ENCODE results near the gene POLH.

POLH gene

DNA sequence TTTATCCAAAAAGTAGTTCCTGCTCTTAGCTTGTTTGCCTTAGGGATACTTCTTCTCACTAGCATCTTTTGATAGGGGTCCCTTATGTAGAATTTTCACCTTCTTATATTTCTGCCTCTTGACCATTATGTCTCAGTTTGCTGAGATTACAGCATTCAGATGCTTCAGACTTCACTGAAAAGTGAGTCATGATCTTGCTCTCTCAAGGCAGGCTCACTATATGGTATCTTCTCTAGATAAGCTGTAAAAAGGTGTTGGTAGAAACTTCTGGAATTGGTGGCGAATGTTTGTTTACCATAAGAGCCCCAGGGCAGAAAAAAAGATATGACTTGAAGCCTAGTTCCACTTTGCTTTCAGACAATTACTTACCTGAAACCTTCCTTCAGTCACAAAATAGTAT lies 33.4 kb downstream of the POLH start:
- no peak for ATAC-seq (replicated peaks; ENCODE audit: extremely low read depth, poor library complexity, severe bottlenecking)
- Mint-ChIP-seq H3K36me3 (ENCODE audit: insufficient read depth) (peaks cover 38% of the 10 kb centered on the region), H3K27me3 (no peaks in the 10 kb centered on the region), H3K4me1 (peaks cover 5% of the 10 kb centered on the region), H3K4me3 (no peak overlapping the region), H3K27ac (ENCODE audit: low read depth) (no peak overlapping the region), H3K9me3 (no peaks in the 10 kb centered on the region)
- DNase-seq (ENCODE audit: low spot score in 2 of 2): no peak

DNA sequence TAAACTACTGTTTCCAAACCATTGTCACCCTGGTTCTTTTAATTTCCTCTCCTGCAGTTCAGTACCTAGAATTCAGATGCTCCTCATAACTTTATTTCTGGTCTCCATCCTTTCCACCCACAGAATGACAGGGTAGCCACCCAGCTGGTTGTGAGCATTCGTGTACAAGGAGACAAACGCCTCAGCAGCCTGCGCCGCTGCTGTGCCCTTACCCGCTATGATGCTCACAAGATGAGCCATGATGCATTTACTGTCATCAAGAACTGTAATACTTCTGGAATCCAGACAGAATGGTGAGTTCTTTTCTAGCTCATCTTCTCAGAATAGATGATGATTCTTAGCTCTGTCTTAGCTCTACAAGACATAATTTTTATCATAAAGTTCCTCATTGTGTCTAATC lies 34.4 kb downstream of the POLH start:
- Mint-ChIP-seq H3K36me3 (ENCODE audit: insufficient read depth) (peaks cover 28% of the 10 kb centered on the region), H3K4me3 (no peak overlapping the region), H3K27me3 (no peaks in the 10 kb centered on the region), H3K27ac (ENCODE audit: low read depth) (peak overlapping the region; percentile 65), H3K4me1 (peaks cover 5% of the 10 kb centered on the region), H3K9me3 (no peaks in the 10 kb centered on the region)
- ATAC-seq (replicated peaks; ENCODE audit: extremely low read depth, poor library complexity, severe bottlenecking) (no peak), DNase-seq (ENCODE audit: low spot score in 2 of 2) (no peak)

DNA sequence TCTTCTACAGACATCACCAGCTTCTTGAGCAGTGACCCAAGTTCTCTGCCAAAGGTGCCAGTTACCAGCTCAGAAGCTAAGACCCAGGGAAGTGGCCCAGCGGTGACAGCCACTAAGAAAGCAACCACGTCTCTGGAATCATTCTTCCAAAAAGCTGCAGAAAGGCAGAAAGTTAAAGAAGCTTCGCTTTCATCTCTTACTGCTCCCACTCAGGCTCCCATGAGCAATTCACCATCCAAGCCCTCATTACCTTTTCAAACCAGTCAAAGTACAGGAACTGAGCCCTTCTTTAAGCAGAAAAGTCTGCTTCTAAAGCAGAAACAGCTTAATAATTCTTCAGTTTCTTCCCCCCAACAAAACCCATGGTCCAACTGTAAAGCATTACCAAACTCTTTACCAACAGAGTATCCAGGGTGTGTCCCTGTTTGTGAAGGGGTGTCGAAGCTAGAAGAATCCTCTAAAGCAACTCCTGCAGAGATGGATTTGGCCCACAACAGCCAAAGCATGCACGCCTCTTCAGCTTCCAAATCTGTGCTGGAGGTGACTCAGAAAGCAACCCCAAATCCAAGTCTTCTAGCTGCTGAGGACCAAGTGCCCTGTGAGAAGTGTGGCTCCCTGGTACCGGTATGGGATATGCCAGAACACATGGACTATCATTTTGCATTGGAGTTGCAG lies 37.9 kb downstream of the POLH start:
- ATAC-seq (replicated peaks; ENCODE audit: extremely low read depth, poor library complexity, severe bottlenecking) (no peak), DNase-seq (ENCODE audit: low spot score in 2 of 2) (no peak)
- Mint-ChIP-seq H3K27me3 (no peaks in the 10 kb centered on the region), H3K9me3 (no peaks in the 10 kb centered on the region), H3K4me3 (no peak overlapping the region), H3K36me3 (ENCODE audit: insufficient read depth) (peaks cover 17% of the 10 kb centered on the region), H3K27ac (ENCODE audit: low read depth) (peak overlapping the region; percentile 56), H3K4me1 (no peaks in the 10 kb centered on the region)

DNA sequence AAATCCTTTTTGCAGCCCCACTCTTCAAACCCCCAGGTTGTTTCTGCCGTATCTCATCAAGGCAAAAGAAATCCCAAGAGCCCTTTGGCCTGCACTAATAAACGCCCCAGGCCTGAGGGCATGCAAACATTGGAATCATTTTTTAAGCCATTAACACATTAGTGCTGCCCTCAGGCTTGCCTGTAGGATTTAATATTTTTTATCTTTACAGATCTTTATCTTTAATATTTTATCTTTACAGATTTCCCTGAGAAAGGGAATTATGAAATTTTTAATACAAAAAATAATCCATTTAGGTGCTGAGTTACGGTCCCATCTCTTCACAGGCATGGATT lies 38.4 kb downstream of the POLH start:
- Mint-ChIP-seq H3K4me1 (no peaks in the 10 kb centered on the region), H3K4me3 (no peak overlapping the region), H3K36me3 (ENCODE audit: insufficient read depth) (peaks cover 16% of the 10 kb centered on the region), H3K27ac (ENCODE audit: low read depth) (no peak overlapping the region), H3K27me3 (no peaks in the 10 kb centered on the region), H3K9me3 (no peaks in the 10 kb centered on the region)
- DNase-seq (ENCODE audit: low spot score in 2 of 2) (no peak), ATAC-seq (replicated peaks; ENCODE audit: extremely low read depth, poor library complexity, severe bottlenecking) (no peak)

DNA sequence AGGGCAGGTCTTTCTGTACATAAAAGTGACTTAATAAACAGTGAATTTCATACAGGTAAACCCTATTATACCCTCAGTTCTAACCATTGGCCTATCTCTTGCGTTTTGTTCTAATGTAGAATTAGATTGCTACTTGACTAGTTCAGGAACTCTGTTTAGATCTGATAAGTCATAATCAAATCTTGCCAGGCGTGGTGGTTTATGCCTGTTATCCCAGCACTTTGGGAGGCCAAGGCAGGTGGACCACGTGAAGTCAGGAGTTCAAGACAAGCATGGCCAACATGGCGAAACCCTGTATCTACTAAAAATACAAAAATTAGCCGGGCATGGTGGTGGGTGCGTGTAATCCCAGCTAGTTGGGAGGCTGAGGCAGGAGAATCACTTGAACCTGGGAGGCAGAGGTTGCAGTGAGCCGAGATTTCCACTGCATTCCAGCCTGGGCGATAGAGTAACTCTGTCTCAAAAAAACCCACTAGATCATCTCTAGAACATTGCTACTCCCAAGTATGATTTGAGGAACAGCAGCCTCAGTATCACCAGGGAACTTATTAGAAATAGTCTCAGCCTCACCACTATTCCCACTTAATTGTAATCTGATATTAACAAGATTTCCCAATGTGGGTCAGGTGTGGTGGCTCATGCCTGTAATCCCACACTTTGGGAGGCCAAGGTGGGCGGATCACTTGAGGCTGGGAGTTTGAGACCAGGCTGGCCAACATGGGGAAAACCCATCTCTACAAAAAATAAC lies 40.9 kb downstream of the POLH start:
- DNase-seq (ENCODE audit: low spot score in 2 of 2): no peak
- H3K36me3 Mint-ChIP-seq (ENCODE audit: insufficient read depth): peaks cover 15% of the 10 kb centered on the region
- H3K27me3 Mint-ChIP-seq: no peaks in the 10 kb centered on the region
- peak overlapping the region; percentile 19 for H3K27ac Mint-ChIP-seq (ENCODE audit: low read depth)
- no peaks in the 10 kb centered on the region for H3K9me3 Mint-ChIP-seq
- H3K4me1 Mint-ChIP-seq: no peaks in the 10 kb centered on the region
- H3K4me3 Mint-ChIP-seq: no peak overlapping the region
- no peak for ATAC-seq (replicated peaks; ENCODE audit: extremely low read depth, poor library complexity, severe bottlenecking)

DNA sequence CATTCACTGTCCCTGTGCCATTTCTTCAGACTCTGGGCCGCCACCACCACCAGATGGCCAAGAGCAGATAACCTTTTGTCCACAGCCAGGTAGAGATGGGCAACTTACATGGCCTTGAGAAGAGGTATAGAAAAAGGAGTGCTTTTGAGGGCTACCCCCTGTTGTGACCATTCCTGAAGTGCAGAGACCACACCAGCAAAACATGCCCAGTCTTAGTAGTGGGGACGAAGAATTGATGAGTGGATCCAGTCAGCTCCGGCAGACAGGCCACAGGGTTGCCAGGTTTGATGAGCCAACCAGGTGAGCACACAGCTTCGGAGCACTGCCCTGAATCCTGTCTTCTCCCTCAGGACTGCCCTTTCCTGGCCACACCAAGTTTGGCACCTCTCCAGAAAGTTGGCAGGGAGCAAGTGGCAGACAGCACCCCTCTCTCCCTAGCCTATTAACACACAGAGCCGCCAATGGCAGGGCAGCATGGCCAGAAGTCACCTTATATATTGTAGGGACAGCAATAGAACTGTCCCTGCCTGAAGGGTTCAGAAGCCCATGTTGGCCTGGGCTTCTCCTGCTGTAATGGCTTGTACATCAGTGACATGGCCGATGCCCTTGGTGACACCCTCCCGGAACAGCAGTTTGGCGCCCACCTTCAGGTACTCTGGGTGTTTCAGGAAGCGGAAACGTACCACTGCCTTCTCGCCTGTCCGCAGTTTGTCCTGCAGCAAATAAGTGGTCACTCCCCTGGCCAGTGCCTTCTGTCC lies 45.3 kb downstream of the POLH start:
- no peak for DNase-seq (ENCODE audit: low spot score in 2 of 2)
- H3K4me1 Mint-ChIP-seq: peaks cover 1% of the 10 kb centered on the region
- H3K4me3 Mint-ChIP-seq: no peak overlapping the region
- no peak for ATAC-seq (replicated peaks; ENCODE audit: extremely low read depth, poor library complexity, severe bottlenecking)
- H3K36me3 Mint-ChIP-seq (ENCODE audit: insufficient read depth): peaks cover 18% of the 10 kb centered on the region
- no peaks in the 10 kb centered on the region for H3K27me3 Mint-ChIP-seq
- no peak overlapping the region for H3K27ac Mint-ChIP-seq (ENCODE audit: low read depth)
- H3K9me3 Mint-ChIP-seq: no peaks in the 10 kb centered on the region

DNA sequence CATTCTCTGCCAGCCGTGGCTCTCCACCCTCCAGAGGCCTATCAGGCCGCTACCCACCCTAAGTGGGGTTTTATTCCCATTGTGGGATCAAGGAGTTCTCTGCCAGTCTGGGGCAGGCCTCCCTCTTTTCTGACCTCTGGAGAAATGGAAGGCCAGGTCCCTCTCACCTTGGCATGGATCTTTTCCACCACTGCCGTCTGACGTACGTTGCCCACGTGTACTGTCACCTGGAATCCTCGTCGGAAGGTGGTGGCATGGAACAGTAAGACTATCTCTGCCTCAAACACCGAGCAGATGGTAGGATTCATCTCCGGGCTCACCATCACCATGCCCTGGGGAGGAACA lies 45.8 kb downstream of the POLH start:
- no peak for DNase-seq (ENCODE audit: low spot score in 2 of 2)
- H3K9me3 Mint-ChIP-seq: no peaks in the 10 kb centered on the region
- no peaks in the 10 kb centered on the region for H3K27me3 Mint-ChIP-seq
- H3K36me3 Mint-ChIP-seq (ENCODE audit: insufficient read depth): peaks cover 20% of the 10 kb centered on the region
- H3K27ac Mint-ChIP-seq (ENCODE audit: low read depth): no peak overlapping the region
- H3K4me1 Mint-ChIP-seq: peaks cover 7% of the 10 kb centered on the region
- peak overlapping the region; percentile 3 for H3K4me3 Mint-ChIP-seq
- ATAC-seq (replicated peaks; ENCODE audit: extremely low read depth, poor library complexity, severe bottlenecking): no peak

DNA sequence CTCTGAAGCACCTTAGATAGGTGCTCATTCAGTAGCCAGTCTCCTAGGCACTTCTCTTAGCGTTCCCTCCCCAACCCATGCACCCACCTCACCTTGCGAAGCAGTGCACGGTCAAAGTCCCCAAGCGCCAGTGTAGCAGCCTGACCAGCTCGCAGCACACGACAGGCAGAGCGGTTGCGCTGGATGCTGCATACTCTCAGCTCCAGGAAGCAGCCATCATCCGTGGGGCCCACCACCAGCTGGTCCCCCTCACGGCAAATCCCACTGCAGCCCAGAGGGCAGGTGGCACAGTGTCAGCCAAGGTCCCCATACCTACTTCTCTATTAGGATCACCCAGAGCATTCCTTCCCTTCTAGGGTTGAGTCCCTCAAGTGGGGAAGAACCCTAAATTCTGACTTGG lies 46.6 kb downstream of the POLH start:
- ATAC-seq (replicated peaks; ENCODE audit: extremely low read depth, poor library complexity, severe bottlenecking) (no peak), DNase-seq (ENCODE audit: low spot score in 2 of 2) (no peak)
- Mint-ChIP-seq H3K27me3 (no peaks in the 10 kb centered on the region), H3K9me3 (no peaks in the 10 kb centered on the region), H3K36me3 (ENCODE audit: insufficient read depth) (peaks cover 20% of the 10 kb centered on the region), H3K27ac (ENCODE audit: low read depth) (no peak overlapping the region), H3K4me3 (peak overlapping the region; percentile 3), H3K4me1 (peaks cover 14% of the 10 kb centered on the region)

DNA sequence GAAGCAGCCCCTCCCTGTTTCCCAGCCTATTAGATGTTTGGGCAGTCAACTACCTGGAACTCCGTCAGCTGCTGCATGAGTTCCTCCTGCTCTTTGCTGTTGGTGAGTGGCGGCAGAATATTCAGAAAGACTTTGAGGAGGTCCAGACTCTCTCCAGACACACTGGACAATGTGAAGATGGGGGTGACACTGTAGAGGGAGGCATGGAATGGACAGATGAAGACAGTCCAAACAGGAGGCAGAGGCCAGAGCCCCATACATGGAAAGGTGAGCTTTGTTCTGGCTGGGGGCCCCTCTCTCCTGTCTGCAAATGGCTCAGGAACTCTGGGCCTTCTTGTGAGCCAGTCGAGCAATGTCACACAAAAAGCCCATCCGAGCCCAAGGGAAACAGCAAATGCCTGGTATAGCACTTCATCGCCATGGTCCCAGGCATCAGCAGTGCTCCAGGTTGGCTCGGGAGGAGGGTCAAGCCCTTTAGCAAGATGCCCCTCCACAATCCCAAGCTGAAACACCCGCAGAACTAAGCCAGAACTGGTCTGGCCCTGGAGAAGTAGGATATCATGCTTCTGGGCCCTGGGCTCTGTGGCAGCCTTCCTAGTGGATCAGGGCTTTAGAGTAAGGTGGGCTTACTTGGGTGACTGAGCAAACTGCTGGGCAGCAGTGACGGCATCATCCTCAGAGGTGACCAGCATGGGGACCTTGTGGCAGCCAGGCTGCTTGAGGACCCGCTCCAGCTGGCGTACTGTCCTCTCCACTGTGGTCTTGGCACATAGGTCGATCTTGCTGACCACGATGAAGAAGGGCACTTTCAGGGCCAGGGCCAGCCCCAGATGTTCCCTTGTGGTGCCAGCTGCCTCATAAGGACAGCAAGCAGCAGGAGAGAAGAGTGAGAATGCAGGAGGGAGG lies 48.1 kb downstream of the POLH start:
- DNase-seq (ENCODE audit: low spot score in 2 of 2) (no peak), ATAC-seq (replicated peaks; ENCODE audit: extremely low read depth, poor library complexity, severe bottlenecking) (no peak)
- H3K27ac Mint-ChIP-seq (ENCODE audit: low read depth): no peak overlapping the region
- H3K4me3 Mint-ChIP-seq: no peak overlapping the region
- no peaks in the 10 kb centered on the region for H3K9me3 Mint-ChIP-seq
- peaks cover 19% of the 10 kb centered on the region for H3K36me3 Mint-ChIP-seq (ENCODE audit: insufficient read depth)
- H3K4me1 Mint-ChIP-seq: peaks cover 25% of the 10 kb centered on the region
- no peaks in the 10 kb centered on the region for H3K27me3 Mint-ChIP-seq

DNA sequence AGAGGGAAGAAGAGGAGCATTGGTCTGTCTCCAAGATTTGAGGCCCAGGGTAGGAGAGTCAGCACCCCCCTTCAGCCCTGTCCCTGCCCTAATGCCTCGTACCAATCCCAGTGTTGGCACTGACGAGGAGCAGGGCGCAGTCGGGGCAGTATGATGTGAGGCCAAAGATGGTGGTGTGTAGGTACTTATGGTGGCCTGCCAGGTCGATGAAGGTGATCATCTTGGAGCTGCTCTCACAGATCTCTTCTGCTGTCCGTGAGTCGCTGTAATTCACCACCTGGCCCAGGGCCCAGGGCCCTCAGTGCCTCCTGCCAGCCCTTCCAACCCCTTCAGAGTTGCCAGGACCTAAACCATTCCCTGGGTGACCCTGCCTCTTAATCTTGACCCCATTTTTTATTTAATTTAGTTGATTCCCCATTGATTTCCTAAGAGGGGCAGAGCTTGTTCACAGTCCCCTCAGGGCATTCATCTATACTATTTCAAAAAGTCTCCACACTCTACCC lies 48.9 kb downstream of the POLH start:
- no peak for ATAC-seq (replicated peaks; ENCODE audit: extremely low read depth, poor library complexity, severe bottlenecking)
- H3K27ac Mint-ChIP-seq (ENCODE audit: low read depth): no peak overlapping the region
- no peaks in the 10 kb centered on the region for H3K9me3 Mint-ChIP-seq
- H3K4me1 Mint-ChIP-seq: peaks cover 30% of the 10 kb centered on the region
- H3K4me3 Mint-ChIP-seq: no peak overlapping the region
- H3K36me3 Mint-ChIP-seq (ENCODE audit: insufficient read depth): peaks cover 25% of the 10 kb centered on the region
- DNase-seq (ENCODE audit: low spot score in 2 of 2): no peak
- no peaks in the 10 kb centered on the region for H3K27me3 Mint-ChIP-seq

DNA sequence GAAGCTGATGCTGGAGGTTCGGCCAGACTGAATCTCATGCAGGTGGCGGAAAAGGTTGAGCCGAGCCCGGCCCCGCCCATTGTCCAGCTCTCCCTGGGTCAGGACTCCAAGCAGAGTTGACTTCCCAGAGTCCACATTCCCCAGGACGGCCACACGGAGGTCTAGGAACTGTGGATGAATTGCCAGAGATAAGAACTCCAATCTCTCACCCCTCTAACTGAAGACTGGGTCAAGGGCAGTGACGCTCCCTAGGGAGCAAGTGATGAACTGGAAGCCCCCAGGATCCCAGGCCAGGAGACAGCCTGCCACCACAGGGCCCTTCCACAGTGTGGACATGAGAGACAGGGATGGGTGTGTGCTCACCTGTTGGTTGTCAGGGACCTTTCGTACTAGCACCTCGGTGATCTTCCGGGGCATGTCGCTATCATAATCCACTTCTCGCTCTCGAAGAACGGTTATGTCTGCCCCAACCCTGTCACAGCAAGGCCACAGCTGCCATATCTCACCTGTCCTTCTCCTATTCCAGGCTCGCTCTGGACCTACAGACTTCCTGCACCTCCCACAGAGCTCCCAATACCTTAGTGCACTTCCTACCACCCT lies 49.5 kb downstream of the POLH start:
- Mint-ChIP-seq H3K4me1 (peaks cover 30% of the 10 kb centered on the region), H3K36me3 (ENCODE audit: insufficient read depth) (peaks cover 25% of the 10 kb centered on the region), H3K27ac (ENCODE audit: low read depth) (no peak overlapping the region), H3K27me3 (no peaks in the 10 kb centered on the region), H3K4me3 (no peak overlapping the region), H3K9me3 (no peaks in the 10 kb centered on the region)
- DNase-seq (ENCODE audit: low spot score in 2 of 2): no peak
- ATAC-seq (replicated peaks; ENCODE audit: extremely low read depth, poor library complexity, severe bottlenecking): no peak
